Measurements from ENCODE around the gene SUPT5H. TPM values are rescaled to one million over a fixed set of nuclear protein-coding genes. Genes with fewer than 3 reads are reported as not detected.

SUPT5H gene
- total and polyA plus RNA-seq, 8 donors, result 61.7 to 127 (median 109) TPM

GRCh38 chr19:39405958-39406655 is 39.3 kb upstream of the SUPT5H start:
- WGBS, 5 donors, result 10 to 14% (median 11%) methylated on average over 18 to 22 of the region's 22 CpGs
- H3K4me1 ChIP-seq, result peaks cover 47 to 68% (median 58%) of the 10 kb centered on the region in 4 donors

GRCh38 chr19:39406656-39407409 is 38.5 kb upstream of the SUPT5H start, which contains the start of gene ZFP36:
Gene ZFP36 (plus strand): TSS chr19:39406847. CDS start chr19:39406905, 58 bp downstream.
- intact Hi-C loops (cut with DNase I; ENCODE audit: low total_unique reads), result no loop called here
- Histone ChIP-seq H3K36me3 (peaks cover 15 to 23% (median 20%) of the 10 kb centered on the region in 4 donors), H3K4me3 (peak within 1 kb of the TSS; percentile 91 to 95 (median 93)), H3K4me1 (peaks cover 44 to 68% (median 58%) of the 10 kb centered on the region in 4 donors), H3K27ac (peak within 1 kb of the TSS; percentile 98 to 100 (median 99)), H3K27me3 (no peaks in the 10 kb centered on the region), H3K9me3 (no peaks in the 10 kb centered on the region)
- peak; percentile 95 for DNase-seq
- WGBS, 5 donors, result 0 to 2% (median 1%) methylated on average over 31 to 56 of the region's 56 CpGs
- peak; percentile 99 to 100 (median 100) for TF ChIP-seq POLR2AphosphoS5 (IDR thresholded peaks at IDR 0.05)
- TF ChIP-seq POLR2A (IDR thresholded peaks at IDR 0.05), result peak in 3 of 4 donors; percentile 94 to 100 (median 99)
- TF ChIP-seq CTCF (IDR thresholded peaks at IDR 0.05), result peak in 1 of 7 experiments; percentile 22
- no peak for TF ChIP-seq EP300 (IDR thresholded peaks at IDR 0.05)

More at GRCh38 chr19:39405958-39406655, 39.3 kb upstream of the SUPT5H start:
- H3K27ac ChIP-seq, result peak overlapping the region; percentile 93 to 100 (median 98)
- peaks cover 15 to 23% (median 20%) of the 10 kb centered on the region in 4 donors for H3K36me3 ChIP-seq
- H3K9me3 ChIP-seq, result no peaks in the 10 kb centered on the region
- TF ChIP-seq EP300 (IDR thresholded peaks at IDR 0.05), result no peak
- no peak for TF ChIP-seq POLR2AphosphoS5 (IDR thresholded peaks at IDR 0.05)
- no peak for TF ChIP-seq POLR2A (IDR thresholded peaks at IDR 0.05)
- TF ChIP-seq CTCF (IDR thresholded peaks at IDR 0.05), result no peak
- no peak for DNase-seq
- peak overlapping the region; percentile 91 to 95 (median 93) for H3K4me3 ChIP-seq
- intact Hi-C loops (cut with DNase I; ENCODE audit: low total_unique reads), result no loop called here
- no peaks in the 10 kb centered on the region for H3K27me3 ChIP-seq

DNA sequence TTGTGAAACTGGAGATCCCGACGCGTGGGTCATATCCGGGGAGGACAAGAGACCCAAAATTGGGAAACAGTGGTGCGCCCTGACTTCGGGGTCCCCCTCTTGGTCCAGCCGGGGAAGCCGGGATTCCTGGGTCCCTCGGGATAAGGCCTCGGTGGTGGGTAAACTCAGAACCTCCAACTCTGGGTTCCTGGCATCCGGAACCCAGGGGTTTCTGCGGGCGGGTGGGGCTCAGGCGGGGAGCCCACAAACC is 38.0 kb upstream of the SUPT5H start:
- peaks cover 39 to 64% (median 54%) of the 10 kb centered on the region in 4 donors for H3K4me1 ChIP-seq
- TF ChIP-seq EP300 (IDR thresholded peaks at IDR 0.05), result no peak
- no peak for TF ChIP-seq POLR2AphosphoS5 (IDR thresholded peaks at IDR 0.05)
- TF ChIP-seq POLR2A (IDR thresholded peaks at IDR 0.05), result no peak
- no peak for TF ChIP-seq CTCF (IDR thresholded peaks at IDR 0.05)

GRCh38 chr19:39407660-39408391 is 37.6 kb upstream of the SUPT5H start:
- TF ChIP-seq POLR2A (IDR thresholded peaks at IDR 0.05) (peak in 3 of 4 donors; percentile 48 to 78 (median 55)), EP300 (IDR thresholded peaks at IDR 0.05) (no peak), POLR2AphosphoS5 (IDR thresholded peaks at IDR 0.05) (peak in 2 of 3 donors; percentile 92 to 94)
- WGBS, 5 donors, result 2 to 13% (median 11%) methylated on average over 25 to 40 of the region's 40 CpGs
- H3K4me1 ChIP-seq, result peaks cover 38 to 66% (median 54%) of the 10 kb centered on the region in 4 donors
- peak; percentile 76 to 87 for DNase-seq
- peaks cover 15 to 23% (median 20%) of the 10 kb centered on the region in 4 donors for H3K36me3 ChIP-seq
- H3K27me3 ChIP-seq, result no peaks in the 10 kb centered on the region
- H3K27ac ChIP-seq, result peak overlapping the region; percentile 98 to 100 (median 99)
- H3K4me3 ChIP-seq, result peak overlapping the region; percentile 91 to 95 (median 93)
- intact Hi-C loops (cut with DNase I; ENCODE audit: low total_unique reads), result no loop called here
- H3K9me3 ChIP-seq, result no peaks in the 10 kb centered on the region

More for the DNA sequence above, 38.0 kb upstream of the SUPT5H start:
- H3K27me3 ChIP-seq, result no peaks in the 10 kb centered on the region
- H3K9me3 ChIP-seq, result no peaks in the 10 kb centered on the region
- WGBS, 5 donors, result 0 to 1% (median 1%) methylated on average over 5 to 14 of the region's 14 CpGs
- H3K36me3 ChIP-seq, result peaks cover 15 to 23% (median 20%) of the 10 kb centered on the region in 4 donors
- no peak for DNase-seq
- intact Hi-C loops (cut with DNase I; ENCODE audit: low total_unique reads), result no loop called here
- H3K4me3 ChIP-seq, result peak overlapping the region; percentile 91 to 95 (median 93)
- peak overlapping the region; percentile 98 to 100 (median 99) for H3K27ac ChIP-seq
